DMS114 treated with DMSO at 0.1 percent for 48 hours (cell line): Measurements from ENCODE around the gene PTPN9.

Experiments
- DNase-seq: peaks from one replicate; lab custom pipeline; 2025; ENCODE audit not compliant: unreplicated experiment; lab: John Stamatoyannopoulos, UW

Gene PTPN9

DNA sequence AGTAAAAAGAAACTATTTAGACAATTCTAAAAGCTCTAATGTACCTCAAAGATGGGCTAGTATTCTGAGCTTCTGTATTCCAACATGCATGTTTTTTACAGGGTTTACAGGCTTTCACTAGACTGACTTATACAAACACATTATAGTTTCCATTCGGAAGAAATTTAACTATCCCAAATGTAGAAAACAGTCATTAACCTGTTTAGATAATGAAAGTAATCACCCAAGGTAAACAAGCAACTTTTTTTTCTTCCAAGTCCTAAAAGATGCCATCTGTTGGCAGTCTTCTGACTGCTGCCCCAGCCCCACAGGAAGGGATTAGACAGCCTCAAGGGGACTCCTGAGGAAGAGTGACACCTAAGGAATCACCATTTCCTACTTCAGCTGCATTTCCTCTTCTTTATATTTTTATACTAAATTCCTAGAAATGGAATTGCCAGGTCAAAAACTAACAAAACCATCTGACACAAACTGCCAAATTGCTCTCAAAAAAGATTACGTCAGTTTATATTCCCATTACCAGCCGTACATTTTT is 153.1 kb downstream of the PTPN9 start:
- no peak for DNase-seq

DNA sequence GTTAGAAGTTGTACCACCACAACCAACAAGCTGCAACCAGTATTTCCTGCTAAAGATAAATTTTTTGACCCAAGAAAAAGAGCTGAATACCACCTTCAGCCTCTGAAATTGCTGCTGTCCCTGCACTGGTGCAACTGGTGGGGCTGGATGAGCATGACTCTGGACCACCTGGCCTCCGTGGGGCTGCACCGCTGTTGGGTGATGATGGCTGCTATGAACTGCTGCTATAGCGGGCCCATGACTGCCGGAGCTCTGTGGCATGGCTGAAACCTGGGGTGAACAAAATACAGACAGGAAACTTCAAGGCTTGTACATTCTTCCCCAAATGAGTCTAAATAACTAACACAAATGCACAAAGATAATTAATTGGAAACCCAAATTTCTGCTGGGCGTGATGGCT is 156.6 kb downstream of the PTPN9 start:
- no peak for DNase-seq

DNA sequence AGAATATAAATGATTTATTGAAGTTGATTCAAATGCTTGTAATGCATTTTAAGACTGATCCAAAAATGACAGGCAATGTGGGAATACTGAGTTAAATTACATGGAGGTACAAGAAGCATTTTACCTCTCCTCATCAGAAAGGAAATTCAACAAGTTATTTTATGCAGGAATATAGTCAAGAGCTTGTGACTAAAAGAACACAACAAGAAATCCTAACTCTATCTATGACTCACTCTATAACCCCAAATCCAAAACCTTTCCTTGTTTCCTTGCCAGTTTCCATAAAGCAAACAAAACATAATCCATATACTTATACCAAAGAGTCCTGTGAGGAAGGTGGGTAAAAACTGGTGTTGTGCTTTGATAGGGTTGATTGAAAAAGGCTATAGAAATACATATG is 158.4 kb downstream of the PTPN9 start:
- DNase-seq: no peak

DNA sequence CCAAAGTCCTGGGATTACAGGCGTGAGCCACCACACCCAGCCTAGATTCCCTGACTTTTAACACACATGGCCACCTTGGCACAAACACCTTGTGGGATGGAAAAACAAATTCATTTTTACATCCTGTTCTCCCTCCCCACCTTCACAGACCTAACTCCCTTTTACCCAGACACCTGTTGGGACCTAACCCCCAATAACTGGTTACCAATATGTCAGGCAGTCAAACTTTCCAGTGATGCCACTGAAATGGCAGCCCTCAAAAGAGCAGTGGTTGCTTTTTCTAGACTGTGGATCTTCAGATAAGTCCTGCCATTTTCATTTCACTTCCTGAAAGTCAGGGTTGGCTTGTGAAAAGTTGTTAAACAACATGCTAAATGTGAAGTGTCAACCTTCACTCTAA is 162.5 kb downstream of the PTPN9 start:
- DNase-seq: no peak
